ENCODE results near the gene MYEOV. TPM values are rescaled to one million over a fixed set of nuclear protein-coding genes. Genes with fewer than 3 reads are reported as not detected.

MYEOV gene
- not detected for total RNA-seq

GRCh38 chr11:69293819-69294505 is at the start of gene MYEOV:
TSS of gene MYEOV (plus strand) at chr11:69294155. CDS start at chr11:69295355, 1,200 bp downstream.
- no peaks in the 10 kb centered on the region for H3K9me3 ChIP-seq
- no peak within 1 kb of the TSS for H3K4me3 ChIP-seq
- H3K36me3 ChIP-seq, result no peaks in the 10 kb centered on the region
- H3K27ac ChIP-seq, result no peak within 1 kb of the TSS
- H3K4me1 ChIP-seq, result peaks cover 0 to 35% (median 24%) of the 10 kb centered on the region in 3 donors
- H3K27me3 ChIP-seq, result peaks cover 18% of the 10 kb centered on the region
- TF ChIP-seq POLR2AphosphoS5 (IDR thresholded peaks at IDR 0.05) (no peak), POLR2A (IDR thresholded peaks at IDR 0.05) (no peak), EP300 (IDR thresholded peaks at IDR 0.05) (no peak)
- TF ChIP-seq, protein P1, sequence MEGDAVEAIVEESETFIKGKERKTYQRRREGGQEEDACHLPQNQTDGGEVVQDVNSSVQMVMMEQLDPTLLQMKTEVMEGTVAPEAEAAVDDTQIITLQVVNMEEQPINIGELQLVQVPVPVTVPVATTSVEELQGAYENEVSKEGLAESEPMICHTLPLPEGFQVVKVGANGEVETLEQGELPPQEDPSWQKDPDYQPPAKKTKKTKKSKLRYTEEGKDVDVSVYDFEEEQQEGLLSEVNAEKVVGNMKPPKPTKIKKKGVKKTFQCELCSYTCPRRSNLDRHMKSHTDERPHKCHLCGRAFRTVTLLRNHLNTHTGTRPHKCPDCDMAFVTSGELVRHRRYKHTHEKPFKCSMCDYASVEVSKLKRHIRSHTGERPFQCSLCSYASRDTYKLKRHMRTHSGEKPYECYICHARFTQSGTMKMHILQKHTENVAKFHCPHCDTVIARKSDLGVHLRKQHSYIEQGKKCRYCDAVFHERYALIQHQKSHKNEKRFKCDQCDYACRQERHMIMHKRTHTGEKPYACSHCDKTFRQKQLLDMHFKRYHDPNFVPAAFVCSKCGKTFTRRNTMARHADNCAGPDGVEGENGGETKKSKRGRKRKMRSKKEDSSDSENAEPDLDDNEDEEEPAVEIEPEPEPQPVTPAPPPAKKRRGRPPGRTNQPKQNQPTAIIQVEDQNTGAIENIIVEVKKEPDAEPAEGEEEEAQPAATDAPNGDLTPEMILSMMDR (IDR thresholded peaks at IDR 0.05), result no peak
- ATAC-seq, result no peak
- WGBS, 2 donors (ENCODE audit: low coverage in 1 of 2), result 75% methylated on average over 4 of the region's 16 CpGs; no CpG with 5 or more reads in 1 of the 2 donors

DNA sequence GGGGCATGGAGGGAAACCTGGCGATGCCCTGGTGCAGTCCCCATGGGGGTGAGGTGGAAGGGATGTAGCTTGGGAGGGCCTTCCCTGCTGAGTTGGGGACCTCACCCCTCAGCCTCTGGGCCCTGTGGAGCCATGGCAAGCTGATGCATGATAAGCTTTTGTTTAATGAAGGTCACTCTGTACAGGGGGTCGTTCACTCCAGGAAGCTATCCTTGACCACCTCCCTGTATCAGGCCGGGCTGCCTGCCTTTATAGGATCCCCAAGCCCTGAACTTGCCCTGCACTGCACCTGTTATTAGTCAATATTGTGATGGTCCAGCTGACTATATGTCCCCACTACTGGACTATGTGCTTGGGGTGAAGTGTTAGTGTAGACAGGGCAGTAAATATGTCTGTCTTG is 49.7 kb upstream of the MYEOV start:
- Histone ChIP-seq H3K36me3 (no peaks in the 10 kb centered on the region), H3K4me1 (no peaks in the 10 kb centered on the region), H3K27me3 (peaks cover 13% of the 10 kb centered on the region), H3K9me3 (peaks cover 0 to 6% (median 0%) of the 10 kb centered on the region in 3 donors), H3K4me3 (no peak overlapping the region), H3K27ac (no peak overlapping the region)
- no CpG with 5 or more reads among the region's 3 CpGs for WGBS, 2 donors (ENCODE audit: low coverage in 1 of 2)
- TF ChIP-seq POLR2A (IDR thresholded peaks at IDR 0.05) (no peak), POLR2AphosphoS5 (IDR thresholded peaks at IDR 0.05) (no peak), EP300 (IDR thresholded peaks at IDR 0.05) (no peak)
- TF ChIP-seq, protein P1 (IDR thresholded peaks at IDR 0.05), result no peak
- no peak for ATAC-seq

DNA sequence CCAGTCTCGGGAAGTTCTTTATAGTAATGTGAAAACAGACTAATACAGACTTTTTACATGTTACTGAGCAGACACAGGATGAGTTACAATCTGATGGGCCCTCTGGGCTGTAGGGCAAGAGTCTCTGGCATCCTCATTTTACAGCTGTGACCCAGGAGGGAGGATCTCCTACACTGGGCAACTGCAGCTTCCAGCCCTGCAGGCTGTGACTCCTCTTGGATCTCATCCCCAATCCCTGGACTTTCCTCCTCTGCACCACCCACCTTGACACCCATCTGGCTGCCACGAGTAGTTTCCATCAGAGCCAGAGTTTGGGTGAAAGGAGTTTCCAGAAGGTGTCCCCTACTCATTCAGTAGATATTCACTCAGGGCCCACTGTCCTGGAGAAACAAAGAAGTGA is 48.9 kb upstream of the MYEOV start:
- H3K27me3 ChIP-seq, result peaks cover 21% of the 10 kb centered on the region
- no peak for ATAC-seq
- no peaks in the 10 kb centered on the region for H3K4me1 ChIP-seq
- peaks cover 0 to 6% (median 0%) of the 10 kb centered on the region in 3 donors for H3K9me3 ChIP-seq
- no peak overlapping the region for H3K4me3 ChIP-seq
- no peaks in the 10 kb centered on the region for H3K36me3 ChIP-seq
- 100% methylated on average over 1 of the region's 2 CpGs for WGBS, 2 donors (ENCODE audit: low coverage in 1 of 2)
- TF ChIP-seq POLR2A (IDR thresholded peaks at IDR 0.05) (no peak), EP300 (IDR thresholded peaks at IDR 0.05) (no peak), POLR2AphosphoS5 (IDR thresholded peaks at IDR 0.05) (no peak)
- TF ChIP-seq, protein P1 (IDR thresholded peaks at IDR 0.05), result no peak
- no peak overlapping the region for H3K27ac ChIP-seq

DNA sequence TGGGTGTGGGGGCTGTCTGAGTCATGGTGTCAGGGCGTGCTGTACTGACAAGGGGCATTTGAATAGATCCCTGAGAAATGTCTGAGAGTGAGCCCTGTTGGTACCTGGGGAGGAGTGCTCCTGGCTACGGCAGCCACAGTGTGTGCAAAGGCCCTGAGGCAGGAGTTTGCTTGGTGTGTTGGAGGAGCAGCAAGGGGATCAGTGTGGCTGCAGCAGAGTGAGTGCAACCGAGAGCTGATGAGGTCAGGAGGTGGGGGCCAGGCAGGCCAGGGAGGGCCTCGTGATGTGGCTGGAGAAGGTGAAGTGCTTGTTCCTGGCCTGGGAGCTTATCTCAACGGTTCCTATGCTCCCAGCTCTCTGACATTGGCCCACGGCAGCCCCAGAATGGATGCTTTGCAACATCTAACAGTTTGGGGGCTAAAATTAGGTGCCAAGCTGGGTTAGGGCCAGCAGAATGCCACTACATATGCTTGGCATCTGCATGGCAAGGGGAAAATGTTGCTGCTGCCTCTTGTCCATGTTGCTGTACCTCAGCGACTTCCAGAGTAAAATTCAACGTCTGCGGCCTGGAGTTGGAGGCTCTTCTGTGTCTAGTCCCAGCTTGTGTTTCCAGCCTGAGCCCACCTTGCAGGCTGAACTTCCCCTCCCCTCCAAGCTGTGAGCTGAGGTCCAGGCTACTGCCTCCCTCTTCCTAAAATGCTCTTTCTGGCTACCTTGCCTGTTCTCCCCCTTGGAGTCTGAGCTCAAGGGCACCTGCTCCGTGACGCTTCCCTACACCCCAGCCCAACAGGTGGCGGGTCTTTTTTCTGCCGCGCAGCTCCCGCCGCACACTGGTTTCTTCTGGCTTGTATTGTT is 48.2 kb upstream of the MYEOV start:
- H3K27me3 ChIP-seq, result peaks cover 27% of the 10 kb centered on the region
- H3K4me1 ChIP-seq, result no peaks in the 10 kb centered on the region
- H3K4me3 ChIP-seq, result no peak overlapping the region
- 67 to 100% methylated on average over 1 to 9 of the region's 16 CpGs for WGBS, 2 donors (ENCODE audit: low coverage in 1 of 2)
- TF ChIP-seq EP300 (IDR thresholded peaks at IDR 0.05) (no peak), POLR2A (IDR thresholded peaks at IDR 0.05) (no peak), POLR2AphosphoS5 (IDR thresholded peaks at IDR 0.05) (no peak)
- TF ChIP-seq, protein P1 (IDR thresholded peaks at IDR 0.05), result no peak
- H3K9me3 ChIP-seq, result peaks cover 0 to 6% (median 0%) of the 10 kb centered on the region in 3 donors
- ATAC-seq, result no peak
- no peak overlapping the region for H3K27ac ChIP-seq
- H3K36me3 ChIP-seq, result no peaks in the 10 kb centered on the region
